NOMO-1 treated with dmso at 0.1 percent for 144 hours (cell line): ENCODE measurements around the gene BTBD9.

ENCODE experiments used
- DNase-seq: peaks from one replicate; lab custom pipeline; 2025; ENCODE audit not compliant: unreplicated experiment; lab: John Stamatoyannopoulos, UW

Gene BTBD9

GRCh38 chr6:38184585-38185080, 455.1 kb downstream of the BTBD9 start:
- DNase-seq, result no peak

- no peak for DNase-seq
These were observed 455.7 kb downstream of the BTBD9 start for GRCh38 chr6:38183856-38184584.

DNA sequence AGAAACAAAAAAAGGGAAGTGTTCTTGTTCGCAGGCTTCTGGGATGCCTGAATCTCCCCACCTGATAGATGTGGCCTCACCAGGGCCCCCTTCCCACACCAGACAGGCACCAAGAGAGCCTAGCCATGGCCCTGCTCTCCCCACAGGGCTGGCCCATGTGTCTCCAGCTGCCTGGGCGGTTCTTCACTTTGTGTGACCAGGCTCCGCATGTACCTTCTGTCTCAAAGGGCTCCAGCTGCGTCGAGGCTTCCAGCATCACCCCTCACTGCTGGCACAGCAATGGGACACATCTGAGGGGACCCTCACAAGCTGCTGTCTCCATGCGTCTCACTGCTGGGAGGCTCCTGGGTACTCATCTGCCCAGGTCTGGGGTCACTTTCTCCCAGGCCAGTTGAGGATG, 457.3 kb downstream of the BTBD9 start:
- DNase-seq, result no peak

GRCh38 chr6:38180586-38180985, 459.1 kb downstream of the BTBD9 start:
- DNase-seq, result no peak

- DNase-seq, result no peak
These were observed 459.8 kb downstream of the BTBD9 start for GRCh38 chr6:38179794-38180430.

- no peak for DNase-seq
These were observed 460.4 kb downstream of the BTBD9 start for GRCh38 chr6:38179300-38179699.

DNA sequence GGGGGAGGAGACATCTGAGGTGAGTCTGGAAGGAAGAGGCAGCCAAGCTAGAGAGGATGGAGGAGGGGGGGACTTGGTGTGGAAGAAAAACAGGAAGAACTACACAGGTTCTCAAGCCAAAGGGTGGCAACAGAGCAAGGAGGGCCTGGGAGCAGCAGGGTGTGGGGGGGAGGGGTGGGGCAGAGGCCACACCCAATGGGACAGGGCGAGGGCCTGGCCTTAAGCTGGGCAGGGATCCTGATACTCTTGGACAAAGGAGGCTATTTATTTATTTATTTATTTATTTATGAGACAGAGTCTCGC, 461.2 kb downstream of the BTBD9 start:
- DNase-seq, result no peak

GRCh38 chr6:38177882-38178583, 461.7 kb downstream of the BTBD9 start:
- no peak for DNase-seq

DNA sequence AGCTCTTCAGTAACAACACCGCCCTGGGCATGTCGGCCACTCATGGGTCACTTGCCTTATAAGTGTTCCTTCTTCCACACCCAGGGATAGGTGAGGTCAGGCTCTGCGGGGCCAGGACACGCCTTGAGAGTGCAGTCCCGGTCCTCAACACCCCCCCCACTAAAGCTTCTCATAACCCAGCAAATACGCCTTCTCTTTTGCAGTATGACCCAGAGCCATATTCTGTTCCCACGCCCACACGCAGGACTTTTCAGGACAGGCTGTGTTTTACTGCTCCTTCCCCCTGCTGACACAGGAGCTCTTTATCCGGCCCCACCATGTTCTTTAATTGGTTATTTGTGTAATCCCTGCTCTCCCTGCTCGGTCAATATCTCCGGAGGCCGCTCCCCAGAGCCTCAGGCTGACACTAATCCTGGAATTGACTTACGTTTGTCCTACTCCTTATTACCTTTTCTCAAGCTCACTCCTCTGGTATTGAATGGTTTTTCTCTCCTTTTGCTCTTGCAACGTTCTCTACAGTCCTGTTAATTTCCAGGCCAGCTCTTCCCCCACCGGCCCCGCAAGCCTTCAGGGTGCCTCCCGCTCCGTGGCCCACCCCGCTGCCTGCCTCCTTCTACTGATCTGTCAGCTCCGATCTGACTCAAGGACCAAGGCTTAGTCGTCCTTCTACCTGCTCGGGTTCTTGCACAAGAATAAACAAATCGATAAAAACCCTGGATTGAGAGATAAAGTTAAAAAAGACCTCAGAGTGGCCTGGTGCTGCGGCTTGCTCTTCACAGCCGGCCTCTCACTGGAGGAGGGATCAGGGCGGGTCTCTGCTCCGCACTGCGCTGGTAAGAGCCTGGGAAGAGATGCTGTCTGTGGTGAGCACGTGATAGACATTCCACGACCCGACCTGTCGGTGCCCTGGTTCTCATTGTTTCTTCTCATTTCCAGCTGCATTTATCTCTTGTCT, 462.7 kb downstream of the BTBD9 start:
- DNase-seq, result no peak

DNA sequence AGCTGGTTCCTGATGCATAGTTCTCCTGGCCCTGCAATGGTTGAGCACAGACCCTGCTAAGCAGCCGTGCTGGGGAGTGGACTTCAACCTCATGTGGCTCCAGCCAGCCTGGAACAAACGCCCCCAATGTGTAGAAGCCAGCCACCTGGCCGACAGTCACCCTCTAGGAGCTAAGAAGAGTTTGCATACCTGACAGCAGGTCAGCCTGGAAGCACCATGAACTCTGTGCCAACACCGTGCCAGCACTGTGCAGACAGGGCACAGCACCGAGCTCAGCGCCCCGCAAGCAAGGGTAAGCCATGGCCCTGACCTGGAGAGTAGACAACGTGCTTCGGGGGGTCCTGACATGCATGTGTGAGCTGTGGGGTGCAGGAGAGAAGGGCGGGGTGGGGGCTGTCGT, 463.9 kb downstream of the BTBD9 start:
- DNase-seq, result no peak

GRCh38 chr6:38174806-38175495, 464.8 kb downstream of the BTBD9 start:
- no peak for DNase-seq

- DNase-seq, result no peak
These were observed 465.4 kb downstream of the BTBD9 start for GRCh38 chr6:38174315-38174714.

DNA sequence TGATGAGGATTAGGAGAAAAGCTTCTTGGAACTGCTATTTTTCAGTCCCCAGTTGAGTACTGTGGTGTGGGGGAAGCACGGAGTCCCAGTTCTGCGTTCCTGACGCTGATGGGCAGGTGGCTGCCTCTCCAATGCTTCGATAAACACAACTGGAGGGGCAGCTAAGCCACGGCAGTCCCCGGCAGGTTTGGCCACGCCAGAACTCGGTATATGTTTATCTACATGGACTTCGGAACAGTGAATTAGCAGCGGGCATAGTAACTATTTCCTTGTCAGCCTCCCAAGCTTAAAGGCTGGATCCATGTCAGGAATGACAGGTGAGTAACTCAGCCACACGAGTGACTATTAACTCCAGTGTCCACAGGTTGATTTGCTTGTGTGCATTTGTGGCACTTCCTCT, 465.8 kb downstream of the BTBD9 start:
- no peak for DNase-seq

GRCh38 chr6:38172739-38173410, 466.9 kb downstream of the BTBD9 start:
- DNase-seq, result no peak

DNA sequence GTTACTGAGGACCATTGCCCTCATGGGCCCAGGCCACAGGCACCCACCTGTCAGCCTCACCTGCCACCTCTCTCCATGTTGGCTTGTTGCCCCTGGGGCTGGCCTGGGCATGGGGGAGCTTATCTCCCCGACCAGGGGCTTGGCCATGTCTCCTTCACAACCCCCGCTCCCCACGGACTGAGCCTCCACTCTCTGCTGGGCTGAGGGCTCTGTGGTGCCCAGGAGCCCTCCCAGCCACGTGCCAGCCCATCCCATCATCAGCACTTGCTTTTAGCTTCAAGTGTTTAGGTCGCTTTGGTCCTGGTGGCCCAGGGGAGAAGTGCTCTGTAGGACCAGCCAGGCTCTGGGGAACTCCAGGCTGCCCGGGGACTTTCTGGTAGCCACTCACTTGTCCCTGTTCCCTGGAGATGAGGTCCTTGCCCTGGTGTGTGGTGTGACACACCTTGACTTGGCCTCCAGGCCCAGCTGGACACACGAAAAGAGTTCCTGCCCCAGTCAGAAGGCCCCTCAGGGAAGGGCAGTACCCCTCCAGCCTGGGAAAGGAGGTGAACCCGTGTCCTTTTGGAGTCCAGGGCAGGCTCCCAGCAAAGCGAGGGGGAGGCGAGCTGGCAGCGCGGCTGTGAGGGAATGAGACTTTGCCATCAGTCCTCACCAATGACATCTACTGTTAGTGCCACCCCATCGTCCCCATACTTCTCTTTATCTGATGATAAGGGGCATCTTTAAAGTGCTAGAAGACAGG, 467.6 kb downstream of the BTBD9 start:
- DNase-seq, result no peak

GRCh38 chr6:38170666-38171355, 468.9 kb downstream of the BTBD9 start:
- no peak for DNase-seq

DNA sequence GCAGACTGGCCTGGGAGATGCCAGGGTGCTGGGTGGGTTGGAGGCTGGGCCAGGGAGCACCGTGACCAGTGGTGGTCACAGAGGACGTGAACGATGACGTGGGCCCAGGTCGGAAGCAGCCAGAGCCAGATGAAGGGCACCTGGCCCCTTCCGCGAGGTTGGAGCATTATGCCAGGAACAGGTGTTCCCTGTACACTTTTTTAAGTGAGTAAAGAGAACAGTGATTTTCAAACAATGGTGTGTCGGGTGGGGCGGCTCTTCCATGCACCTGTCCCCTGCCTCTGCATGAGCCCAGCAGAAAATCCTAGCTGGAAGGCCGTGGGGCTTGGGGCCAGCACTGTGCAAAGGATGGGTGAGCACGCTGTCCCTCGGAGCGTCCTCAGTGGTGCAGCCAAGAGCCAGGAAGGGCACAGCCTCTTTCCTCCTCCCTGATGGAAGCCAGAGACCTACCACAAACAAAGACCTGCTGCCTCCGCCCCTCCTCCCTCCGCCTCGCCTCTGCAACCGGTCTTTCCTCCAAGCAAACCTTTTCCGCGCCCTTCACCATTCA, 469.7 kb downstream of the BTBD9 start:
- no peak for DNase-seq

DNA sequence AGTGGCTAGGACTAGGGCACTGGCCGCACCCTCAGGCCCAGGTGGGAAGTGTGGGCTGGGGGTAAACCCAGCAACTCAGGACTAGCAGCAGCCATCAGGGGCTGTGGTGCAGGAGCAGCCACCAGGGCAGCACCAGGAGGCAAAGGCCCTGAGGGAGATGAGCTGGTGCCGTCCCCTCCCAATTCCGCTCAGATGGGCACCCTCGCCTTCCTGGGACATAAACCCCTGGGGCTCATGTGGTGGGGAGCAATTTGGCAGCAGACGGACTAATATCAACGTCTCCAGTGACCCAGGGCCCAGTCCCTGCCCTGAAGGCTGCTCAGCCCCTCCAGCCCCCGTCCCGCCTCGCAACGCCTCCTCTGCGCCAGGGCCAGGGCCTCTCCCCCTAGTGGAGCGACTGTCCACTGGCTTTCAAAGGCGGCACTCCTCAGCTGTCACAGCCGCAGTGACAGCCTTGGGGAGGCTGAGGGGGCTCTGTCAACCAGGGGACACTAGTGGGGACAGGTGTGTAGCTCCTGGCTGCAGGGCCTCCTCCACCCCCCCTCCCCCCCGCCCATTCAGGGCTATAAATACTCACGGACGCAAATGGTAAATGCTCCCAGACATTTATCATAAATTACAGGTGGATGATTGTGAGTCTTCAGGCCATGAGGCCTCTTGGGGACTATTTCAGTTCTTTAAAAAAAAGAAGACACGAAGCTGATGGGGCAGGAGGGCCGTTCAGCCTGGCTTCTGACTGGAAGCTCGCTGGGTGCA, 470.3 kb downstream of the BTBD9 start:
- no peak for DNase-seq
